ENCODE results near the gene CAMSAP1.

CAMSAP1 gene

GRCh38 chr9:135880438-135880837 is 26.9 kb downstream of the CAMSAP1 start:
- DNase-seq (ENCODE audit: low spot score), result no peak

- peak; percentile 58 for DNase-seq (ENCODE audit: low spot score)
Observed at GRCh38 chr9:135879619-135880018, 27.7 kb downstream of the CAMSAP1 start.

- DNase-seq (ENCODE audit: low spot score), result no peak
Observed at GRCh38 chr9:135879237-135879601, 28.1 kb downstream of the CAMSAP1 start.

- DNase-seq (ENCODE audit: low spot score), result no peak
Observed at GRCh38 chr9:135878528-135879236, 28.7 kb downstream of the CAMSAP1 start.

GRCh38 chr9:135877791-135878527 is 29.4 kb downstream of the CAMSAP1 start:
- no peak for DNase-seq (ENCODE audit: low spot score)

GRCh38 chr9:135876936-135877335 is 30.4 kb downstream of the CAMSAP1 start:
- no peak for DNase-seq (ENCODE audit: low spot score)

- DNase-seq (ENCODE audit: low spot score), result no peak
Observed at GRCh38 chr9:135874859-135875258, 32.5 kb downstream of the CAMSAP1 start.

GRCh38 chr9:135869909-135870308 is 37.4 kb downstream of the CAMSAP1 start:
- no peak for DNase-seq (ENCODE audit: low spot score)

- DNase-seq (ENCODE audit: low spot score), result no peak
Observed at GRCh38 chr9:135865531-135865930, 41.8 kb downstream of the CAMSAP1 start.

- peak; percentile 78 for DNase-seq (ENCODE audit: low spot score)
Observed at GRCh38 chr9:135864447-135865049, 42.8 kb downstream of the CAMSAP1 start.

GRCh38 chr9:135862809-135863208 is 44.5 kb downstream of the CAMSAP1 start:
- no peak for DNase-seq (ENCODE audit: low spot score)

GRCh38 chr9:135858491-135859185 is 48.7 kb downstream of the CAMSAP1 start:
- DNase-seq (ENCODE audit: low spot score), result no peak

- DNase-seq (ENCODE audit: low spot score), result no peak
Observed at GRCh38 chr9:135857843-135858242, 49.5 kb downstream of the CAMSAP1 start.

GRCh38 chr9:135857371-135857786 is 50.0 kb downstream of the CAMSAP1 start:
- no peak for DNase-seq (ENCODE audit: low spot score)

GRCh38 chr9:135851748-135852147 is 55.6 kb downstream of the CAMSAP1 start:
- no peak for DNase-seq (ENCODE audit: low spot score)

- no peak for DNase-seq (ENCODE audit: low spot score)
Observed at GRCh38 chr9:135850737-135851136, 56.6 kb downstream of the CAMSAP1 start.

- DNase-seq (ENCODE audit: low spot score), result no peak
Observed at GRCh38 chr9:135849181-135849580, 58.2 kb downstream of the CAMSAP1 start.

- DNase-seq (ENCODE audit: low spot score), result no peak
Observed at GRCh38 chr9:135848341-135849047, 58.9 kb downstream of the CAMSAP1 start.

GRCh38 chr9:135847833-135848232 is 59.5 kb downstream of the CAMSAP1 start:
- DNase-seq (ENCODE audit: low spot score), result no peak

GRCh38 chr9:135840539-135840938 is 66.8 kb downstream of the CAMSAP1 start:
- DNase-seq (ENCODE audit: low spot score), result no peak

- DNase-seq (ENCODE audit: low spot score), result no peak
Observed at GRCh38 chr9:135840107-135840506, 67.2 kb downstream of the CAMSAP1 start.

- no peak for DNase-seq (ENCODE audit: low spot score)
Observed at GRCh38 chr9:135839516-135839915, 67.8 kb downstream of the CAMSAP1 start.

Measured in cerebellar cortex (tissue), 1 donor.